GM12873 (cell line): ENCODE measurements around the gene COL17A1.

Experiments used
- TF ChIP-seq, protein P1 (sequence below): IDR thresholded peaks from 2 replicates; pipeline ENCODE4 v1.5.1; 2012; ENCODE audit warnings: low read depth, mild to moderate bottlenecking, moderate library complexity, low read length, control low read depth; ENCODE audit not compliant: insufficient read depth; ENCODE audit errors: missing control alignments

Gene COL17A1

GRCh38 chr10:104041891-104042535 lies 43.7 kb downstream of the COL17A1 start:
- TF ChIP-seq, protein P1, sequence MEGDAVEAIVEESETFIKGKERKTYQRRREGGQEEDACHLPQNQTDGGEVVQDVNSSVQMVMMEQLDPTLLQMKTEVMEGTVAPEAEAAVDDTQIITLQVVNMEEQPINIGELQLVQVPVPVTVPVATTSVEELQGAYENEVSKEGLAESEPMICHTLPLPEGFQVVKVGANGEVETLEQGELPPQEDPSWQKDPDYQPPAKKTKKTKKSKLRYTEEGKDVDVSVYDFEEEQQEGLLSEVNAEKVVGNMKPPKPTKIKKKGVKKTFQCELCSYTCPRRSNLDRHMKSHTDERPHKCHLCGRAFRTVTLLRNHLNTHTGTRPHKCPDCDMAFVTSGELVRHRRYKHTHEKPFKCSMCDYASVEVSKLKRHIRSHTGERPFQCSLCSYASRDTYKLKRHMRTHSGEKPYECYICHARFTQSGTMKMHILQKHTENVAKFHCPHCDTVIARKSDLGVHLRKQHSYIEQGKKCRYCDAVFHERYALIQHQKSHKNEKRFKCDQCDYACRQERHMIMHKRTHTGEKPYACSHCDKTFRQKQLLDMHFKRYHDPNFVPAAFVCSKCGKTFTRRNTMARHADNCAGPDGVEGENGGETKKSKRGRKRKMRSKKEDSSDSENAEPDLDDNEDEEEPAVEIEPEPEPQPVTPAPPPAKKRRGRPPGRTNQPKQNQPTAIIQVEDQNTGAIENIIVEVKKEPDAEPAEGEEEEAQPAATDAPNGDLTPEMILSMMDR: no peak

GRCh38 chr10:104040862-104041789 lies 44.6 kb downstream of the COL17A1 start:
- TF ChIP-seq, protein P1: no peak

DNA sequence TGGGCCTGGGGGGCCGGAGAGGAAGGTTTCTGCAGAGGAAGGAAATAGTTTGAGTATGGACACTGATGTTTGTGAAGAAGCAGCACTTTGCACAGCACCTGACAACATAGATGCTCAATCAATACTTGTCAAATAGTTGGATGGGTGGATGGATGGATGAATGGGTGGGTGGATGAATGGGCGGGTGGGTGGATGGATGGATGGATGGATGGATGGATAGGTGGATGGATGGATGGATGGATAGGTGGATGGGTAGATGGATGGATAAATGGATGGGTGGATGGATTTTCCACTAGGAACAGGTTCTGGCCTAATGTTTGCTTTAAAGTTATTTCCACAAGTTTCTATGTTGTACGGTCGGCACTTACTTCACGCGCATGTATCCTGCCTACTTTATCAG lies 45.3 kb downstream of the COL17A1 start:
- TF ChIP-seq, protein P1: no peak

- TF ChIP-seq, protein P1: no peak
Measured at GRCh38 chr10:104038958-104039752, 46.5 kb downstream of the COL17A1 start.

- TF ChIP-seq, protein P1: no peak
Measured at GRCh38 chr10:104038537-104038936, 47.1 kb downstream of the COL17A1 start.

DNA sequence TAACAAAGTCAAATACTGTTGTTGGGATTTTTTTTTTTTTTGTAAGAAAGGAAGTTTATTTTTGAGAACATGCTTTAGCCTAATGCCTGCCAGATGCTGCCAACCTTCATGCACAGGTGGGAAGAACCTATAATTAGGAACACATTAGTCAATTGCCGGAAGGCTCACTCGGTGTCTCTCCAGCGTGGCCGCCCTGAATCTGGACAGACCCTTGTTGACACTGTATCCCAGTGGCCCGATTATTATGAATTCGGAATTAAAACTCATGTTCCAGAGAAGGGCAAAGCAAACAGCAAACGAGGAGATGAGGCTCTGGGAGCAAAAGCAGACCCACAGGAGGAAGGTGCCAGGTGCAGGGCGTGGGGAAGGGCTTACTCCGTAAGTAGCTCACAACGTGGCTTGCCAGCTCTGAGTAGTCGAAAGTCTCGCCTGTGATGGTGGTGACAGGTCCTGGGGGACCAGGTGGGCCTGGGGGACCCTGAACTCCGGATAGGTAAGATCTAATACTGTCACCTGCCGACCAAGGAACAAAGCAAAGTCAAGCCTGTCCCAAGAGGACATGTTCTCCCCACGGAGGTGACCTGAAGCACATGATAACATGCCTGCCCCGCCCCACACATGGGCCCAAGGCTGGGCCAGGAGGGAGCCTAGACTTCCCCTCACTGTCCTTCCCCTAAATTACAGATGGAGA lies 48.3 kb downstream of the COL17A1 start:
- TF ChIP-seq, protein P1: no peak
